HepG2 (cell line): ENCODE data around the gene RASGRP4. TPM values are rescaled to one million over a fixed set of nuclear protein-coding genes. Genes with fewer than 3 reads are reported as not detected.

Experiments used
- ATAC-seq: fragments of 200-7000 bp; cut with Tn5 transposase; 3 replicates; pipeline ENCODE4 v1.9.1; 2020; ENCODE audit warnings: mild to moderate bottlenecking, moderate library complexity
- BruUV-seq: library from RNA; stranded (reverse); fragments of 400-500 nt; replicated peaks from 2 replicates; lab custom pipeline; 2021; lab: Mats Ljungman, UMichigan
- CTCF ChIA-PET: fragments of 300-600 bp; formaldehyde crosslinking; extraction: SDS; loops from one replicate; lab custom pipeline; 2021; ENCODE audit warnings: low total read pairs, inconsistent platforms, low intra/inter-chr PET ratio; lab: Yijun Ruan, JAX
- POLR2A ChIA-PET: fragments of 350-600 bp; sonication (Branson Sonifier 250); formaldehyde crosslinking; loops from one replicate; lab custom pipeline; 2020; ENCODE audit warnings: antibody characterized with exemption, inconsistent platforms; lab: Yijun Ruan, JAX
- DNase-seq: peaks from one replicate; pipeline ENCODE4 v3.0.0-alpha.2; 2015; ENCODE audit warnings: low spot score
- FAIRE-seq: peaks from 3 replicates; lab custom pipeline; 2011; peaks lifted over from hg19 to GRCh38; lab: Jason Lieb, UNC
- H2AFZ ChIP-seq: one replicate; pipeline ENCODE4 v1.6.1; 2011; ENCODE audit warnings: low read length, inconsistent platforms
- H3K27ac ChIP-seq: fragments of 300-600 bp; 3 replicates; pipeline ENCODE4 v1.8.0; 2011; ENCODE audit warnings: mixed run types, mild to moderate bottlenecking, mixed read lengths, low read length, inconsistent platforms; ENCODE audit not compliant: insufficient read depth; ENCODE audit errors: extremely low read length
- H3K27me3 ChIP-seq, 2 experiments: fragments of 200-600 bp in 1 of 2; 2 replicates in 1 of 2; 3 replicates in 1 of 2; pipeline versions ENCODE4 v1.6.0 to v1.8.0; 2011; ENCODE audit warnings: low read length in 2 of 2, mild to moderate bottlenecking in 2 of 2, moderate library complexity in 2 of 2, inconsistent platforms in 1 of 2; ENCODE audit not compliant: insufficient read depth in 2 of 2, control insufficient read depth in 1 of 2
- H3K36me3 ChIP-seq, 2 experiments: fragments of 200-600 bp in 1 of 2; replicated peaks in 1 of 2; 2 replicates in 1 of 2; 3 replicates in 1 of 2; pipeline versions ENCODE4 v1.5.1 to v1.8.0; 2011; ENCODE audit warnings: low read length in 2 of 2, inconsistent platforms in 1 of 2; ENCODE audit not compliant: insufficient read depth in 2 of 2, control insufficient read depth in 1 of 2
- H3K4me1 ChIP-seq: 2 replicates; pipeline ENCODE4 v1.5.1; 2012; ENCODE audit warnings: low read length, inconsistent platforms; ENCODE audit not compliant: insufficient read depth
- H3K4me2 ChIP-seq: 2 replicates; pipeline ENCODE4 v1.6.0; 2011; ENCODE audit warnings: low read depth, low read length, inconsistent platforms
- H3K4me3 ChIP-seq, 3 experiments: fragments of 200-600 bp in 1 of 3; sonication (generic), shearing (Covaris generic) in 1 of 3; replicated peaks in 1 of 3; 2 replicates each; pipeline ENCODE4 v1.5.1; 2011 to 2016; ENCODE audit warnings: low read length in 3 of 3, inconsistent platforms in 2 of 3, low read depth in 2 of 3, mild to moderate bottlenecking in 2 of 3, control low read depth in 1 of 3, mixed read lengths in 1 of 3; ENCODE audit not compliant: insufficient read depth in 1 of 3
- H3K79me2 ChIP-seq: one replicate; pipeline ENCODE4 v1.6.1; 2011; ENCODE audit warnings: low read length, inconsistent platforms; ENCODE audit not compliant: insufficient read depth
- H3K9ac ChIP-seq: 2 replicates; pipeline ENCODE4 v1.6.0; 2011; ENCODE audit warnings: mild to moderate bottlenecking, low read depth, low read length, inconsistent platforms; ENCODE audit not compliant: insufficient read depth
- H3K9me3 ChIP-seq: 2 replicates; pipeline ENCODE4 v1.5.1; 2012; ENCODE audit warnings: mild to moderate bottlenecking, low read length
- H4K20me1 ChIP-seq: 2 replicates; pipeline ENCODE4 v1.6.0; 2011; ENCODE audit warnings: inconsistent platforms, mild to moderate bottlenecking, low read length, moderate library complexity; ENCODE audit not compliant: insufficient read depth
- MXD1 ChIP-seq: sonication (generic); formaldehyde crosslinking; IDR thresholded peaks from 2 replicates; pipeline ENCODE4 v1.4.0; 2020; ENCODE audit warnings: mild to moderate bottlenecking, missing genetic modification reagents
- PHF5A ChIP-seq: IDR thresholded peaks from one replicate; pipeline ENCODE4 v1.6.1; 2018; ENCODE audit warnings: low read depth, missing genetic modification reagents; ENCODE audit not compliant: unreplicated experiment
- RERE ChIP-seq: IDR thresholded peaks from 2 replicates; pipeline ENCODE4 v1.6.1; 2016; ENCODE audit warnings: low read depth, missing genetic modification reagents, missing compliant biosample characterization
- RXRB ChIP-seq: IDR thresholded peaks from 2 replicates; pipeline ENCODE4 v1.6.1; 2016; ENCODE audit warnings: borderline replicate concordance, missing genetic modification reagents, missing compliant biosample characterization
- SMAD9 ChIP-seq: sonication (generic); formaldehyde crosslinking; IDR thresholded peaks from 2 replicates; pipeline ENCODE4 v1.5.1; 2020; ENCODE audit warnings: mild to moderate bottlenecking, missing genetic modification reagents
- SNAPC5 ChIP-seq: sonication (generic); formaldehyde crosslinking; IDR thresholded peaks from 2 replicates; pipeline ENCODE4 v1.8.1; 2023; ENCODE audit warnings: mild to moderate bottlenecking, missing genetic modification reagents, borderline replicate concordance
- TARDBP ChIP-seq: sonication (generic); formaldehyde crosslinking; IDR thresholded peaks from 2 replicates; pipeline ENCODE4 v1.8.0; 2022; ENCODE audit warnings: mild to moderate bottlenecking, missing genetic modification reagents
- TBX3 ChIP-seq: fragments of 450-650 bp; IDR thresholded peaks from 2 replicates; pipeline ENCODE4 v1.6.1; 2017; ENCODE audit warnings: antibody characterized with exemption, mild to moderate bottlenecking, inconsistent platforms, borderline replicate concordance
- TEAD2 ChIP-seq: sonication (generic); formaldehyde crosslinking; IDR thresholded peaks from 2 replicates; pipeline ENCODE4 v1.9.0; 2021; ENCODE audit warnings: missing genetic modification reagents
- ZNF326 ChIP-seq: sonication (generic); formaldehyde crosslinking; IDR thresholded peaks from 2 replicates; pipeline ENCODE4 v1.4.0; 2020; ENCODE audit warnings: missing genetic modification reagents, borderline replicate concordance
- ZNF337 ChIP-seq: sonication (generic); formaldehyde crosslinking; IDR thresholded peaks from 2 replicates; pipeline ENCODE4 v1.5.1; 2020; ENCODE audit warnings: missing genetic modification reagents, low read depth, mild to moderate bottlenecking, borderline replicate concordance
- ZNF33B ChIP-seq: sonication (generic); formaldehyde crosslinking; IDR thresholded peaks from 2 replicates; pipeline ENCODE4 v1.5.1; 2020; ENCODE audit warnings: mild to moderate bottlenecking, missing genetic modification reagents
- ZNF343 ChIP-seq: sonication (generic); formaldehyde crosslinking; IDR thresholded peaks from 2 replicates; pipeline ENCODE4 v1.4.0; 2020; ENCODE audit warnings: mild to moderate bottlenecking, missing genetic modification reagents
- WGBS: methylation state at CpG from one replicate; pipeline ENCODE4 v1.1.6; 2017; ENCODE audit warnings: low lambda C conversion rate; 5-methylcytosine and 5-hydroxymethylcytosine counted together
- in situ Hi-C: cut with HindIII; loops from 2 replicates; pipeline ENCODE4 v1.10.0; 2017; ENCODE audit warnings: low pct_unique_long_range_greater_than_20kb; ENCODE audit not compliant: extremely low pct_ligation_motif_present
- intact Hi-C: fragments of 100-400 bp; cut with micrococcal nuclease; formaldehyde crosslinking; loops from one replicate; pipeline ENCODE4 v1.10.0; 2022; ENCODE audit not compliant: unreplicated experiment
- polyA plus RNA-seq, 8 experiments: library from polyadenylated mRNA; depleted of rRNA in 3 of 8; stranded (reverse) in 7 of 8; unstranded in 1 of 8; fragments of >200 nt; fragmentation: Illumina TruSeq in 4 of 8; extraction: Trizol in 4 of 8; gene quantifications; 2 replicates each; pipeline versions ENCODE4 v1.2.1 to v1.2.3, GENCODE V29; 2011 to 2016; ENCODE audit warnings: low read depth in 4 of 8, missing spikeins in 1 of 8, mixed read lengths in 1 of 8; ENCODE audit not compliant: insufficient read depth in 1 of 8
- total RNA-seq, 5 experiments: library from RNA; depleted of rRNA; stranded (reverse); fragments of >200 nt; fragmentation: Illumina TruSeq; extraction: Trizol; gene quantifications; 2 replicates each; pipeline ENCODE4 v1.2.3, GENCODE V29; 2016; ENCODE audit warnings: low read depth in 1 of 5

The RASGRP4 gene
- total and polyA plus RNA-seq, 2 of the 13 experiments (the other 11 are each of a cell fraction or from before 2014, with no cell fraction given): not detected

- no TSS peak for BruUV-seq
- Histone ChIP-seq H2AFZ (no peak overlapping the region), H3K4me3 (no peak overlapping the region), H4K20me1 (no peaks in the 10 kb centered on the region), H3K27ac (no peak overlapping the region), H3K36me3 (no peaks in the 10 kb centered on the region), H3K27me3 (peaks cover 3 to 43% of the 10 kb centered on the region in 2 experiments; a peak in 4 of 5 replicates), H3K79me2 (no peaks in the 10 kb centered on the region), H3K9ac (no peak overlapping the region), H3K4me1 (no peaks in the 10 kb centered on the region), H3K4me2 (no peak overlapping the region), H3K9me3 (no peaks in the 10 kb centered on the region)
- intact Hi-C loops (no loop called here), in situ Hi-C loops (no loop called here)
- ChIA-PET CTCF (no interaction called here), POLR2A (no interaction called here)
- no peak for DNase-seq
- TF ChIP-seq ZNF343 (no peak), ZNF33B (no peak), TARDBP (CRISPR knock-in tag) (no peak), ZNF337 (CRISPR knock-in tag) (no peak), RERE (CRISPR knock-in tag) (no peak), SMAD9 (no peak), TBX3 (no peak), MXD1 (CRISPR knock-in tag) (no peak), ZNF326 (CRISPR knock-in tag) (no peak), RXRB (CRISPR knock-in tag) (no peak), SNAPC5 (no peak), TEAD2 (CRISPR knock-in tag) (no peak), PHF5A (no peak)
- FAIRE-seq: no peak
- WGBS: 26% methylated on average over 8 of the region's 8 CpGs
- ATAC-seq: no peak
Observed at GRCh38 chr19:38417146-38417543, 8.9 kb downstream of the RASGRP4 start.
